ENCODE data around the gene COL27A1.
"Not testable (repeated sequence)": the region's sequence is repeated elsewhere in the genome, so short reads cannot be mapped to it uniquely, and the experiment has no call there.

Gene COL27A1

DNA sequence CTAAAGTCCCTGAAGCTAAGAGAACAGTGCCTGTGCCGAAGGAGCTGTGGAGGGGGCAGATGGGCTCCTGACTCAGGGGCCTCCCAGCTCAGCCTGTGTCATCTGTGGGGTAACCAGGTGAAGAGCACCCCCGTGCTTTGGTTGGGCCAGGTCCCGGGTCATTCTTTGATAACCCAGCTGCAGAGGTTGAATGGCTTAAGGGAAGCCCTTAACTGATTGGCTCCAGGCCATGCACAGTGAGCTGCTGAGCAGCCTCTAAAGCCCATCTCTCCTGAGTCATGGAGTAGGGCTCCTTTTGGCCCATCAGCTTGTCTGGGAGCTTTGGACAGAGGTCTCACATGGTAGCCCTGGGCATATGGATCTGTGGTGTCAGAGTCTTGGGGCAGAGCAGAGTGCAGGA lies 28.7 kb downstream of the COL27A1 start:
- DNase-seq (ENCODE audit: low read depth): no peak

DNA sequence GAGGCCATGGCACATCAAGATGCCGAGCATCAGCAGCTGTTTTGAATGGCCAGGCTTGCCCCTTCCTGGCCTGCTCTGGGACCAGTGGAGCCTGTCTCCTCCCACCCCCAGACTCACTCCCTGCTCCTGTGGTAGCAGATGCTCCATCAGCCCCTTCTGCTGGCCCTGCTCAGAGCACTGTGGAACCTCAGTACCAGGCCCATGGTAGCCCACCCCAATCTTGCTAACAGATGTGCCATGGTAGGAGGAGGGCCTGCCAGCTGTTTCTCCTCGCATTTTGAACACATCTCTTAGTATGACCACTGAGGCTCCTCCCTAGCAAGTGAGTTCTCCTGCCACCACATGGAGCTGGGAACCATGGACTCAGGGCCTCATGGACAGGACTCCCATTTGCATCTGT lies 29.5 kb downstream of the COL27A1 start:
- no peak for DNase-seq (ENCODE audit: low read depth)

DNA sequence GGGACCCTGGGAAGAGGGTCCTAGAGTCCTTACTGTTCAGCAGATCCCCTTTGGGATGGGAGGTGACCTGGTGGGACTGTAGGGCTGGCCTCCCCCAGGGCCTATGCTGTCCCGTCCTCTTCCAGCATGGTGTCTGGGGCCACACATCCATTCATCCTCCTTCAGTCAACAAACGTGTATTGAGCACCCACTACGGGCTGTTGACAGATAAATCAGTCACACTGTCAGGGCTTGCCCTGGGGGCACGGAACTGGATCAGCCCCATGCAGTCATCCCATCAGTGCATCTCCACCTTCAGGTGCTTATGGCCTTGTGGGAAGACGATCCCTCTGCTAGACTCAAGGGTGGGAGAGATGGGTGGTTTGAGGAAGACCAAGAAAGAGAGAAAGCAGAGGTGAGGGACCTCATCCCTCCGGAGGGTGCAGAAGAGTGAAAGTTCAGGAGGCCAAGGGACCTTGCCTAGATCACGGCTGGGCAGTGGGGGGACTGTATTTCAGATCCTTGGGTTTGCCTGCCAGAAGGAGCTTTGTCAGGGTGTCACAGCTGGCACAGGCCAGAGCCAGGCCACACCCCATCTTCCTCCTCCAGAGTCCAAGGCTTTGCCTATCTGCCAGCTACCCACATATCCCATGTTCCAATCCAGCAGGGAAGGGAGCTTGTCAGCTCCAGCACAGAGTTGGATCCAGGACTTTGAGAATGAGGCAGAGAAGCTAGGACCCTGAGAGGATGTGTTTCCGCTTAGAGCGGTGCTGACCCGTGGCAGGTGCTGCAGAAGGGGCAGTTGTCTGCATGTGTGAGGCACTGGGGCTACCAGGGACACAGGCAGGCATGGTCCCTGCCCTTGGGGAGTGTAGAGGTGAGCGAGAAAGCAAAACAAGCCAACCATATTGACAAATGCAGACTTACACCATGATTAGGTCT lies 30.5 kb downstream of the COL27A1 start:
- DNase-seq (ENCODE audit: low read depth): no peak

DNA sequence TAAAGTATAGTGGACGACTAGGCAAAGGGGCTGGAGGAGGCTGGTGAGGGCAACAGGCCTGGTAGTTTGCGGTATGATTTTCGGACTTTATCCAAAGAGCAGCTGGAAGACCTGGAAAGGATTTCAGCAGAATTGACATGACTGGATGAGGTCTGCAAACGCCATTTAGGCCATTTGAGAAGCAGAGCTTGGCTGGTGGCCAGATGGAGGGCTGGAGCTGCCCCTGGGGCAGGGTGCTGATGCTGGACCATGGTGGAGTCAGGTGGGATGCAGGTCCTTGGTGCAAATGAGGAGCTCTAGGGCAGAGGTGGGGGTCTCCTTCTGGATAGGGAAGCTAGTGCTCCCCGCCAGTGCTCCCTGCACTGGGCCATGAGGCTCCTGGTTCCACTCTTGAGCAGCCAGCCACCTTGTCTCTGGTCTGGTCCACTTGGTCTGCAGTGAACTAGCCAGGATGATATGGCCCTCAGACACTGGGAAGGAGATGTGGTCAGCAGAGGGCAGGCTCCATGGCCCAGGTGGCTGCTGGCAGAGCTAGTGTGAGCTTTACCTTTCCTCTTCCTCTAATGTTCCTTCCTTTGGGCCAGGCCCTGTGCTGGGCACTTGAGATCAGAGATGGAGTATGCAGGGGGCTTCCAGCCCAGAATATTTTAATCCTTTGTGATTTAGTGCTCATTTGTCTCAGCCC lies 31.4 kb downstream of the COL27A1 start:
- no peak for DNase-seq (ENCODE audit: low read depth)

DNA sequence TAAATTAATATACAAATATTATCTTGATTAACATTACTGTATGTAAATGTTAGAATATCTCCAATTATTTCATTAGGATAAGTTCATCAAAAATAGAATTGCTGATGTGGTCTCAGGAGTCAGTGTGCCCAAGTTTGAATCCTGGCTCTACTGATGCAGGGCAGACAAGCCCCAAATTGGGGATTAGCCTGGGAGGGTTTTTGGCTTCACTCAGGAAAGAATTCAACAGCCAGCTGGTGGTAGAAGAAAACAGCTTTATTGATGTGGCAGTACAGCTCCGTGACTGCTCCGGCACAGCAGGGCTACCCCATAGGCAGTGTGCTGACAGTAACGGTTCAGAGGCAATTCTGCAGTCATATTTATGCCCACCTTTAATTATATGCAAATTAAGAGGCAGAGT lies 32.5 kb downstream of the COL27A1 start:
- no peak for DNase-seq (ENCODE audit: low read depth)

- DNase-seq (ENCODE audit: low read depth): no peak
These were observed 34.7 kb downstream of the COL27A1 start for GRCh38 chr9:114189823-114190562.

DNA sequence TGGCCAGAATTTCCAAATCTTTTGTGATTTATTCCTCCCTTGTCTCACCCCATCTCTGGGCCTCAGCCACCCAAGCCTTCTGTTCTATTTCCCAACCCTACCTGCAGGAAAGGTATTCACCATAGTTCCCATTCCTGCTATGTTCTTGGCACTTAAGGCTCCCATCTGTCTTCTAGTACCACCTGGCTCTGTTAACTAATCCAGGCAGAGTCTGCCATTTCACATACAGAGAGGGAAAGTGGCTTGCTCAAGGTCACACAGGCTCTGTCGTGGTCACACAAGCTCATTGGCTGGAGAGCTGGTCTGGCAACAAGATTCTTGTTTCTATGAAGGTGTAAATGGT lies 35.2 kb downstream of the COL27A1 start:
- no peak for DNase-seq (ENCODE audit: low read depth)

- DNase-seq (ENCODE audit: low read depth): not testable (repeated sequence)
These were observed 36.1 kb downstream of the COL27A1 start for GRCh38 chr9:114191402-114191801.

GRCh38 chr9:114192539-114192938 lies 37.2 kb downstream of the COL27A1 start:
- DNase-seq (ENCODE audit: low read depth): no peak

DNA sequence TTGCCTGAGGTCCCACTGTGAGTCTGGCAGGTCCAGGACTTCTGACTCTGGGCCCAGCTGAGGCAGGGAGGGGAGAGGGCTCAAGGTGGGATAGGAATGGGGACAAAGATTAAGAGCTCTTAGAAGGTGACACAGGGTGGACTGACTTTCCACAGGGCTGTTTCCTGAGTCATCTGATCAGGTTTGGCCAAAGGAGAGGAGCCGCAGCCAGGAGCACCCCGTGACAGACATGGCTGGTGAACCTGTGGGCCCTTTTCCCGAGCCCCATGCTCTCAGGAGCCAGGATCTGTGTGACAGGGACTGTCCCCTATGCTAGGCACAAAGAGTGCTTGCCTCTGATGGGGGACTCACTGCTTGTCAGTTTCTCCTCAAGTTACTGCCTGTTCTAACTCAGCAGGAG lies 37.8 kb downstream of the COL27A1 start:
- no peak for DNase-seq (ENCODE audit: low read depth)

DNA sequence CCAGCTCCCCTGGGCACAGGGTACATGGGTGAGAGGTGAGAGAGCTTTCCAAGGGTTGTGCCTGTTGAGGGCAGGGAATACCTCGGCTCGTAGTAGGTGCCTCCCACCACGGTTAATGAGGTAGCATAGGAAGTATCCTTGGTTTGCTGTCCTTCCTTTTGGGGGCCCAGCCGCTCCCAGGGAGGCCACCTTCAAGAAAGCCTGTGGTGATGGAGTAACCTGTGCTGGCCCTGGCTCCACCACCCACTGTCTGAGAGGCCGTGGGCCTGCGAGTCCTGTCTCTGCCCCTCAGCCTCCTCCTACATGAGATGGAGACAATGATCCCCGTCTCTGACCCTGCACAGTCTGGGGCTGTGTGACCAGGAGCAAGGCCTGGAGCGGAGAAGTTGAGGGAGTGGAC lies 40.8 kb downstream of the COL27A1 start:
- no peak for DNase-seq (ENCODE audit: low read depth)

GRCh38 chr9:114196979-114197622 lies 41.8 kb downstream of the COL27A1 start:
- DNase-seq (ENCODE audit: low read depth): no peak

DNA sequence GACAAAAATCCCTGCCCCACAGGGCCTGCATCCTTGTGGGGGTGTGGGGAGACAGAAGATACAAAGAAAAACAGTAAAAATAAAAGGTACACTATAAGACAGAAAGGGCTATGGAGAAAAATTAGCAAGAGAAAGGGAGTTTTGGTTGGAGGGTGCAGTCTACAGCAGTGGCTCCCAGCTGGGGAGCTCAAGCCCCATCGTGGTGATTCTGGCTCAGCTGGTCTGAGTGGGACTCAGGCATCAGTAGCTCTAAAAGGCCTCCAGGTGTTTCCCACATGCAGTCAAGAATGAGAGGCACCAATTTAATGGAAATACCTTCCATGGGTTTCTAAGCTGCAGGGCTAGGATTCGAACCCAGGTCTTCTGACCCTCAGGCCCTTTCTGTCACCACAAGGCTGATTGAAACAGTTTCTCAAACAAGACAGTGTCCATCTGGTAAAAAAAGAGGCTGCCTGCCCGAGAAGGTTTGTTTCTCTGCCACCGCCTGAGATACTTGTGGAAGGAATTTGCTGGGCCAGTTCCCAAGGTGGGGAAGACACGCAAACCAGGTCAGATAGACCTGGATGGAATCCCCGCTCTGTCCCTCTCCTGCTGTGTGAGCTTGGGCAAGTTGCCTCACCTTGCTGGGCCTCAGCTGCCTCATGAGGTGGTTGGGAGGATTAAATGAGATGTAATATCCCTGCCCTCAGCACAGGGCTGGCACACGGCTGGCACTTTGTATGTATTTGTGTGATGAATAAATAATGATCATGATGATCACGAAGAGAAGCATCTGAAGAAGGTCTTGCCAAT lies 43.1 kb downstream of the COL27A1 start:
- DNase-seq (ENCODE audit: low read depth): no peak

DNA sequence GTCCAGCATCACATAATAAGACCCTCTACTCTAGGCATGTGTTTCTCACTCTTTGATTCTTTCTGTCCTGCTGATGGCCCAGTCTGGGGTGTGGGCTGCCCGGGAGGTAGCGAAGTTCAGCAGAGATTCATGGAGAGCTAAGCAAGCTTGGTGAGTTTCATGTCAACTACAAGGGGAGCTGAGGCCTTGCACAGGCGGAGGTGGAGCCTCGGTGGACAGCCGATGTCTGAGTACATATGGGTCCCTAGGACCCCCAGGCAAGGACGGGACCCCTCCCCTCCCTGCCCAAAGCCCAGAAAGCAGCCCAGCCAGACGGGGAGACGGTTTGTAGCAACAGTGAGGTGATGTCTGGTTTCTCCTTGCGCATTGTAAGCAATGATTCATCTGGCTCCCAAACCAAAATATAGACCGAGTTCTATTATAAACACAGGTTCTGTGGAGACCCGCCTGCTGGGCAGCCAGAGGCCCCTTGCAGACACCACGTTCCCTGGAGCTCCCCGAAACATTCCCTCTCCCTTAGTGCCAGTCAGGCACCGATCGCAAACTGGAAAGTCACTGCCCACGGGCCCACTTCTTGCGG lies 45.5 kb downstream of the COL27A1 start:
- DNase-seq (ENCODE audit: low read depth): no peak

GRCh38 chr9:114202396-114202795 lies 47.1 kb downstream of the COL27A1 start:
- no peak for DNase-seq (ENCODE audit: low read depth)

DNA sequence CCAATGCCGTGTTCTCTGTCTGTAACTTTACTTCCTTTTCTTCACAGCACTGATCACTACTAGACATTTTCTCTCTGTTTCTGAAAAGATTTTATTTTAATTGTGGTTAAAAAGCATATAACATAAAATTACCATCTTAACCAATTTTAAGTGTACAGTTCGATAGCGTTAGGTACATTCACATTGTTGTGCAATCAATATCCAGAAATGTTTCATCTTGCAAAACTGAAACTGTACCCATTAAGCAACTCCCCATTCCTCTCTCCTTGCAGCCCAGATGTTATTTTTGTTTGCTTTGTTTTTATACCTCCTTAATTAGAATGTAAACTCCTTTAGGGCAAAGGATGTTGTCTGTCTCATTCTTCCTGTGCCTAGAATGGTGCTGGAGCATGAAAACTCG lies 47.5 kb downstream of the COL27A1 start:
- DNase-seq (ENCODE audit: low read depth): no peak

- DNase-seq (ENCODE audit: low read depth): no peak
These were observed 48.2 kb downstream of the COL27A1 start for GRCh38 chr9:114203410-114204140.

DNA sequence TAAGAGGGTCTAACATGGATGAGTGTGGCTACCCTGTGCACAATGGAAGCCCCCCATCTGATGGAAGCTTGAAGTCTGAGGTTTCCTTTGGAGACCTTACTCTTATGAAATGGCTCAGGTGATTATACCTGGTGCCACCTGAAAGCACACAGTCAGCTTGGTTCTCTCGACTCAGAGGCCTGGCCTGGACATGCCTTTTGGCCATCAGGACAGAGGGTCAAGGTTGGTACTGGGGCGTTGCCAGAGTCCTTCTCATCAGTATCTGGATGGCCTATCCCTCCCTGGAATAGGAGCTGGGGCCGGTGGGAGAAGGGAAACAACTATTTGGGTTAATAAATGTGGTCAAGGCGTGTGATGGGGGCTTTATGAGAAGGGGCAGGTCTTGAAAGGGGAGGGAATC lies 48.9 kb downstream of the COL27A1 start:
- DNase-seq (ENCODE audit: low read depth): no peak

GRCh38 chr9:114205171-114206015 lies 50.1 kb downstream of the COL27A1 start:
- no peak for DNase-seq (ENCODE audit: low read depth)

Data from activated gamma-delta T cell treated with anti-CD3 and anti-CD28 coated beads, Interleukin-2, amount 50 U/mL, for 16 hours (primary cell).